GM19324 (cell line): Measurements from ENCODE around the gene IGSF9B.
"Not testable (repeated sequence)": the region's sequence is repeated elsewhere in the genome, so short reads cannot be mapped to it uniquely, and the experiment has no call there.

Experiments used
- ATAC-seq: cut with Tn5 transposase; IDR thresholded peaks from one replicate; pipeline ENCODE4 v1.9.1; 2021; ENCODE audit warnings: mild to moderate bottlenecking, moderate library complexity; ENCODE audit not compliant: unreplicated experiment, low FRiP score

IGSF9B gene, protein sequence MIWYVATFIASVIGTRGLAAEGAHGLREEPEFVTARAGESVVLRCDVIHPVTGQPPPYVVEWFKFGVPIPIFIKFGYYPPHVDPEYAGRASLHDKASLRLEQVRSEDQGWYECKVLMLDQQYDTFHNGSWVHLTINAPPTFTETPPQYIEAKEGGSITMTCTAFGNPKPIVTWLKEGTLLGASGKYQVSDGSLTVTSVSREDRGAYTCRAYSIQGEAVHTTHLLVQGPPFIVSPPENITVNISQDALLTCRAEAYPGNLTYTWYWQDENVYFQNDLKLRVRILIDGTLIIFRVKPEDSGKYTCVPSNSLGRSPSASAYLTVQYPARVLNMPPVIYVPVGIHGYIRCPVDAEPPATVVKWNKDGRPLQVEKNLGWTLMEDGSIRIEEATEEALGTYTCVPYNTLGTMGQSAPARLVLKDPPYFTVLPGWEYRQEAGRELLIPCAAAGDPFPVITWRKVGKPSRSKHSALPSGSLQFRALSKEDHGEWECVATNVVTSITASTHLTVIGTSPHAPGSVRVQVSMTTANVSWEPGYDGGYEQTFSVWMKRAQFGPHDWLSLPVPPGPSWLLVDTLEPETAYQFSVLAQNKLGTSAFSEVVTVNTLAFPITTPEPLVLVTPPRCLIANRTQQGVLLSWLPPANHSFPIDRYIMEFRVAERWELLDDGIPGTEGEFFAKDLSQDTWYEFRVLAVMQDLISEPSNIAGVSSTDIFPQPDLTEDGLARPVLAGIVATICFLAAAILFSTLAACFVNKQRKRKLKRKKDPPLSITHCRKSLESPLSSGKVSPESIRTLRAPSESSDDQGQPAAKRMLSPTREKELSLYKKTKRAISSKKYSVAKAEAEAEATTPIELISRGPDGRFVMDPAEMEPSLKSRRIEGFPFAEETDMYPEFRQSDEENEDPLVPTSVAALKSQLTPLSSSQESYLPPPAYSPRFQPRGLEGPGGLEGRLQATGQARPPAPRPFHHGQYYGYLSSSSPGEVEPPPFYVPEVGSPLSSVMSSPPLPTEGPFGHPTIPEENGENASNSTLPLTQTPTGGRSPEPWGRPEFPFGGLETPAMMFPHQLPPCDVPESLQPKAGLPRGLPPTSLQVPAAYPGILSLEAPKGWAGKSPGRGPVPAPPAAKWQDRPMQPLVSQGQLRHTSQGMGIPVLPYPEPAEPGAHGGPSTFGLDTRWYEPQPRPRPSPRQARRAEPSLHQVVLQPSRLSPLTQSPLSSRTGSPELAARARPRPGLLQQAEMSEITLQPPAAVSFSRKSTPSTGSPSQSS (N-terminal part only)

DNA sequence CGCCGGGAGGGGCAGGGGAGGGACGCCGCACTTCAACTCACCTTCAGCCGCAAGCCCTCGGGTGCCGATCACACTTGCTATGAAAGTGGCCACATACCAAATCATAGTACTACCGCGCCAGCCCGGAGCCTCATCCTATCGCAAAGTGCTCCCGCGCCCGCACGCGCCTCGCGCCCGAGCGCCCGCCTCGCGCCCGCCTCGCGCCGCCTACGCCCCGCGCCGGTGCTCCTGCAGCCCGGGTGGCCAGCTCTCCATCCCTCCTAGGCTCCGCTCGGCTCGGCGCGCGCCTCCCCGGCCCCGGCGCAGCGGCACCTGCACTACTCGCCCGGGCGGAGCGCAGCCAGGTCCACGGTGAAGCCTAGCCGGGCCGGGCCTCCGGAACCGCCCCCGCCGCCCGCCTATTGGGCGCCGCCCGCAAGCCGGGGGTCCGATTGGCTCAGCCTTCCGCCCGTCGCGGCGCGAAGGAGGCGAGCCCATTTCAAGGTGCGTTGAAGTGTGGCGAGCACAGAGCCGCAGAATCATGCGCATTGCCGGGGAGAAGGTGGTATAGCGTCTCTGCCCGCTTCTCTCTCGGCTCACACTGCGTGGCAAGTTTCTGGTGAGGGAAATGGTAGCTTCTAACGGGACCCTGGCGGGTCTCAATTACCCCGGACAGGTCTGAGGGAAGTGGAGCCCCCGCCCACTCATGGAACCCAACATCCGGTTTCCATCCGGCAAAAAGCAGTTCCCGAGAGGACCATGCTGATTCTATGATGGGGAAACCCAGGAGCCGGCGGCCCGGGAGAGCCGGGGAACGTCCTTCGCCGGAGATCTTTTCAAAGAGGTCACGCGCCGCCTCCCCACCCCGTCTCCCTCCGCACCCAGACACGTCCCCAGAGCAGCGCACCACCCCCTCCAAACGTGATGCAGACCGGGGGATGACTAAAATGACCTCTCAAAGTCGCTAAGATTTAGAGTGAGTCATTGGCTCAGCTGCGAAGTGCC is at the start of gene IGSF9B:
Gene IGSF9B, minus strand, starts transcription at position 319 of the 984 bp plus-strand sequence. Its CDS starts 214 bp downstream, at position 105.
- ATAC-seq, result peak; percentile 99

DNA sequence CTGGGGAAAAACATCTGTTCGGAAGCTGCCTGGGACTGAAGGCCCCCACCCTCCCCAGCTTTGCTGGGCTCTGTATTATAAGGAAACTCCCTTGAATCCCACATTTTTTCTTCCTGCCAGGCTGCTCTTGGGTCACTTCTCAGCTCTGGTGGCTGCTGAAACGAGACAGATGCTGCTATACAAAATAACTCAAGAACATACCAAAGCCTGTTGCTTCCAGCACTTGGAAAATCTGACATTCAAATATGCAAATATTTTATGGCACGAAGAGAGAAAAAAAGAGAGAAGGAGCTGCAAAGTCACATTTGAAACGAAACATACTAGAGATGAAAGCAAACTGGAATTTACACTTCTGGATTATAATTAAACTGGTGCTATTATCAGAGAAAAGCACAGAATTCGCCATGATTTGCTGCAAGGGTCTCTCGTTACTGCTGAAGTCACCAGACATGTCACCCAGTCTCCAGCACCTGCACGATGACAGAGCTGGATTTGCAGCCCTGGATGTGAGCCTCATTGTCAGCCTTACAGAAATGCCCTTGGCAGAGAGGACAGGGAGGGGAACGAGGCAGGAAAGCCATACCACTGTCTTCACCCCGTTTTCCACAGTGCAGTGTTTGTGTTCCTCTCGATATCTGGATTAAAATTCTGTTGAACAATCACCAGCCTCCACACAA is 47.9 kb upstream of the IGSF9B start:
- ATAC-seq, result no peak

DNA sequence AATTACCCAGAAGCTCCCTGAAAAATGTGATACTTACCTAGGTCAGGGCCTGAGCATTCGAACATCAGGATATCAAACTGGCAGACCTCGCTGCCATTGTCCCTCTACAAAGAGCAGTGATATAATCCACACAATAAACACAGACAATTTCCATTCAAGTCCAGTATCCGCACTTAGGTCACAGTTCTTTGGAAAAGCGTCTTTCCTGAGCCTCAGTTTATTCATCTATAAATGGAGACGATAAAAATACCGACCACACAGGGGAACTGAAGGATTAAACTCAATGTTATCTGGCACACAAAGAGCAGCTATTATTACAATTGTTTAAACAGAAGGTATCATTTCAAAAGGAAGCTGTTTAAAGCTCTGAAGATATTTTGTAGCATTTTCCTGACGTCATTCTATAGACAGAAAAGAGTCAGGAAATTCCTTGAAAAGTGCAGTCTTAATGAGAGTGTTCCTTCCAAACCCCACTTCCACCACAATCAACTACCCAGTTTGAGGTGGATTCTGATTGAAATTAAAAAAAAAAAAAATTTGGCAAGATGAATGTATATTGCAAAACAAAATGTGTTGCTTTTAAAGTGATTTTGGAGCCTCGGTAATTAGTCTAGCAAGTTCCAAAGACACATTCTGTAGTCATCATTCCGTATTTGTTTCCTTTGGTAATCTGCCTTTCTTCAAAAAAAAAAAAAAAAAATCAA is 47.2 kb upstream of the IGSF9B start:
- ATAC-seq, result no peak

DNA sequence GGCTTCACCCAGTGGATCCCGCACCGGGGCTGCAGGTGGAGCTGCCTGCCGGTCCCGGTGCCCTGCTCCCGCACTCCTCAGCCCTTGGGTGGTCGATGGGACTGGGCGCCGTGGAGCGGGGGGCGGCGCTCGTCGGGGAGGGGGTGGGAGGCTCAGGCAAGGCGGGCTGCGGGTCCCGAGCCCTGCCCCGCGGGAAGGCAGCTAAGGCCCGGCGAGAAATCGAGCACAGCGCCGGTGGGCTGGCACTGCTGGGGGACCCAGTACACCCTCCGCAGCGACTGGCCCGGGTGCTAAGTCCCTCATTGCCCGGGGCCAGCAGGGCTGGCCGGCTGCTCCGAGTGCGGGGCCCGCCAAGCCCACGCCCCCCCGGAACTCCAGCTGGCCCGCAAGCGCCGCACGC is 46.1 kb upstream of the IGSF9B start:
- ATAC-seq, result not testable (repeated sequence)

DNA sequence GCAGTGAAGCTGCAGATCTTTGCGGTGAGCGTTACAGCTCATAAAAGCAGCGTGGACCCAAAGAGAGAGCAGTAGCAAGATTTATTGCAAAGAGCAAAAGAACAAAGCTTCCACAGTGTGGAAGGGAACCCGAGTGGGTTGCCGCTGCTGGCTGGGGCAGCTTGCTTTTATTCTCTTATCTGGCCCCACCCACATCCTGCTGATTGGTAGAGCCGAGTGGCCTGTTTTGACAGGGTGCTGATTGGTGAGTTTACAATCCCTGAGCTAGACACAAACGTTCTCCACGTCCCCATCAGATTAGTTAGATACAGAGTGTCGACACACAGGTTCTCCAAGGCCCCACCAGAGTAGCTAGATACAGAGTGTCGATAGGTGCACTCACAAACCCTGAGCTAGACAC is 45.6 kb upstream of the IGSF9B start:
- ATAC-seq, result not testable (repeated sequence)

DNA sequence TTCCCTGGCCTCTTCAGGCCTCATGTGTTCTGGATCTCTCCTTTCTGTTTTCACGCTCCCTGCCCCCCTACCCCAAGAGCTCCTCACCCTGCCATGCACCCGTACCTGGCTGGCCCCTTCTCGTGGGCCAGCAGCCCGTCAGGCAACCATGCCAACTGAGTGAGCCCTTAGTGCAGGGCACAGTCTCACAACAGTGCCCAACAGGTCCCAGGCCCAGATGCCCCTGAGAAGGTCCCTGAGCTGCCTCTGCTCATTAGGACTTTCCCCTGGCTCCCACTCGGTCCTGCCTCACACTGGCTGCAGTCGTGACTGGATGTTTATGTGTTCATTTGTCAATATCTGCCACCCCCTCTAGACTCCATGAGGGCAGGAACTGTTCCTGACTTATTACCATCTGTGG is 44.8 kb upstream of the IGSF9B start:
- ATAC-seq, result no peak

DNA sequence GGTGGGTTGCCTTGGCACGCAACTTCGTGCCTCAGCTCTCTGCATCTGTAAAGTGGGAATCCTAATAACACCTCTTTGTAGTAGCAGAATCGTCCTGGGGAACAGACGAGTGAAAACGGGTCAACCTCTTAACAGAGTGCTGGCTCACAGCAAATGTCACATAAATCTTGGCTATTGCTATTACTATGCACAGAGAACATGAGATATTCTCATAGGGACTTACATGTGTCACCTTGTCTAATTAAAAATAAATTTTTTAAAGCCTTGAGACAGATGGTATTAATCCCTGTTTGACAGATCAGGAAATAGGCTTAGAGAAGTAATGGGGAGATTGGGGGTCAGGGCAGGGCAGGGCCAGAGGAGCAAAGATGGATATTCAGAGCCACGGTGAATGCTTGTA is 44.3 kb upstream of the IGSF9B start:
- no peak for ATAC-seq

DNA sequence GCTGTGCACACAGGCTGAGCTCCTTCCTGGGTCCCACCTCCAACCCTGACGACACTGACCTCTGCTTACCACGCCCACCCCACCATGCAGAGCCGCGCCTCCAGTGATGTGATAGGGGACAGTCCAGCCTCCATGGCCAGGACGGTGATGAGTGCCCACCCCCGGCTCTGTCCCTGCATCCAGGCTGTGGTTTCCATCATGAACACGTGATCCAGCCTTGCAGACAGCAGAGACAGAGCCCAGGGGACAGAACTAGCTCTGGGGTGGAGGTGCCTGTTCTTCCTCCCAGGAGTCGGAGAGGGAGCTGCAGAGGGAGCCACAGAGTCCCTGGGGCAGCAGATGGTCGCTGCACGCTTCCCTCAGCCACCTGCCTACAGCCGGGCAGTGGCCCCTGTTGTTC is 42.6 kb upstream of the IGSF9B start:
- ATAC-seq, result no peak

DNA sequence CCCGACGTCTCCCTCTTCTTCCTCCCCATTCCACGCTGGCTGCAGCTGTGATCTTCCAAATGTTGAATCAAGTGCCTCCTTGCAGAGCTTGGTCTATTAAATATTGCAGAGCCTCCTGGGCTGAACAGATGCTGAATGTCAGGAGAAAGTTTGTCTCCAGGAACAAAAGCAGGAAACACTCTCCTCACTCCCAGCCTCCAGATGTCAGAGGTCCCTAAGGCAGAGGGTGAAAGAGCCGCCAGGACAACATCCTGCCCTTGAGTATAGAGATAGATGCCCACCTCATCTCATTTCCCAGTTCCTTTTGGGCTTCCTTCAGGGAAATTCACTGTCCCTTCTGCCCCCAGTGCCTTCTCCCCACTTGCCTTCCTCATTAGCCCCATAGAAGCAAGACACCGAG is 40.8 kb upstream of the IGSF9B start:
- ATAC-seq, result no peak

DNA sequence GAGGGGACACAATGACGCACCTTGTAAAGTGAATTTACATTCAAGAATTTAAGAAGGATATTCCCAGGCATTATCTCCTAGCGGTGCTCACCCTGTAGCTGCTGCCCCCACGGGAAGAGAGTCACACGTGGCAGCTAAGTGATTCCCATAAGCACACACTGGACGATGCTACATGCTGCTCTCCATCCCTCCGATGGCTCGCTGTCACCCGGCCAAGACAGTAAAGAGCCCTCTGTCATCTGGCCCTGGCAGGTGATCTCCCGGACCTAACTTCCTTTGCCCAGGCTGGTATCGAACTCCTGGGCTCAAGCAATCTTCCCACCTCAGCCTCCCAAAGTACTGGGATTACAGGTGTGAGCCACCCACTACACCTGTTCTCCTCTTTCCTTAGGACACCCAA is 39.9 kb upstream of the IGSF9B start:
- no peak for ATAC-seq

DNA sequence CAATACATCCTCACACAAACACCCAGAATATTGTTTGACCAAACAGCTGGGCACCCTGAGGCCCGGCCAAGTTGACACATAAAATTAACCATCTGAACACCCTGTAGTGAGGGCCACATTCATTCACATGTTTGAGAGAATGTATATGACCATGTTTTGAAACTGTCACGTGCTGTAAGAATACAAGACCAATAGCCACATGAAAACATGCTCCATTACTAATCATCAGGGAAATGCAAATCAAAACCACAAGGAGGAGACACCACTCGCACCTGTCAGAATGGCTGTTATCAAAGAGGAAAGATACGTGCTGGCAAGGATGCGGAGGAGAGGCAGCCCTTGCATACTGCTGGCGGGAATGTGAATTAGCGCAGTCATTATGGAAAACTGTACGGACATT is 38.3 kb upstream of the IGSF9B start:
- no peak for ATAC-seq

DNA sequence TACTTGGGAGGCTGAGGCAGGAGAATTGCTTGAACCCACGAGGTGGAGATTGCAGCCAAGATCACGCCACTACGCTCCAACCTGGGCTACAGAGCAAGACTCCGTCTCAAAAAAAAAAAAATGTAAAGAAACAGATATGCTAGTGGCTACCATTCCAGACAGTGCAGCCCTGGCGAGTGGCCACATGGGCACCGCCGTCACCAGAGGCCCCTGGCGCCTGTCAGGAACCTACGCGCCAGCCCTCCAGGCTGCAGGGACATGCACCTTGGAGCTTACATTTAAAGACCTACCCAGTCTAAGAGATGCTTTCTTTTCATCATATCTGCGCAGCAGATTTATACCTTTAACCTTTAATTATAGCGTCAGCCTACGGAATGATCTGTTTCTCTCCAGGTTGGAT is 37.2 kb upstream of the IGSF9B start:
- no peak for ATAC-seq

DNA sequence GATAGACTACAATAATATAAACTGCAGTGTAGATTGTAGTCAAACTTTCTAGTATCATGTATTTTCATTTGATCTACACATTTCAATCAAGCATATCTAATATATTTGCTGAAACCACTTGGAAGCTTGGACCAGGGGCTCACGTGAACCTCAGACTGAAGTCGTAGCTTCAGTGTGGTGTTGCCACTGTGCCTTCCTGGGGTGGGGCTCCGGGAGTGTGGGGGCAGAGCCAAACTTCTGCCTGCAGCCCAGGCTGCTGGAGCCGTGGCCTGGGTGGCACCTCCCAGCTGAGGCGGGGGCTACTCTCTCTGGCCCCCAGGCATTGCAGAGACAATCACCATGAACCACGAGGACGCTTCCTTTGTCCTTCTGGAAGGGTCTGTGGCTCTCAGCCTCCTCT is 36.3 kb upstream of the IGSF9B start:
- no peak for ATAC-seq

DNA sequence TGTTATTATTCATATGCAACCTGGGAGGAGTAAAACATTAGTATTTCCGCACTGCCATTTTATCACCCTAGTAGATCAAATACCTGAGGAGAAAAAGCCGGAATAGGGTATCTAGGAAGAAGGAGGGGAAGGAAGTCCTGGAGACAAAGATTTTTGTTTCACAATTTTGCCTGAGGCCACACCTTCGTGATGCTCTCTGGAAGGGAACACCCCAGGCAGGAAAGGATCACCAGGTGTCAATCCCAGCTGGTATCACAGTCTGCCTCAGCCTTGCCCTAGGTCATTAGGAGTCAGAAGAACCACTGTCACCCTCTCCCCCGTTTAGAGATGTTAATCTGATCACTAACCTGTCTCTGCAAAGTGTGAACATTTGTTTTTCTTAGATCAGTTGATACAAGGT is 35.4 kb upstream of the IGSF9B start:
- ATAC-seq, result no peak

DNA sequence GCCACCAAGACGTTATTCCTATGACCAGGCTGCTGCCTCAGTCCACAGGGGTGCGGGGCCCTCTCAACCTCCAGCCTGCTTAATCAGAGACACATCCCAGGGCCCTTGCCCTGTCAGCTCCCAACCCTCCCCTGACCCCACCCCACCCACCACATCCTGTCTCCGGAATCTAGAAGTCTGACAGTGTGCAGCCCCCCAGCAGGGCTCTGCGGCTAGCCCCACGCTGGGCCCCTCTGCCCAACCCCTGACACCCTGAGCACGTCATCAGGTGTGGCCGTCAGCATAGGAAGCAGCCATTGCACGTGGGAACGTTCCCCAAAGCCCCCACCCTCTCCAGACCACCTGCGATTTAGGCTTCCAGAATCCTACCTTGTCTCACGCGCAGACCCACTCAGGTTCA is 34.3 kb upstream of the IGSF9B start:
- ATAC-seq, result no peak

DNA sequence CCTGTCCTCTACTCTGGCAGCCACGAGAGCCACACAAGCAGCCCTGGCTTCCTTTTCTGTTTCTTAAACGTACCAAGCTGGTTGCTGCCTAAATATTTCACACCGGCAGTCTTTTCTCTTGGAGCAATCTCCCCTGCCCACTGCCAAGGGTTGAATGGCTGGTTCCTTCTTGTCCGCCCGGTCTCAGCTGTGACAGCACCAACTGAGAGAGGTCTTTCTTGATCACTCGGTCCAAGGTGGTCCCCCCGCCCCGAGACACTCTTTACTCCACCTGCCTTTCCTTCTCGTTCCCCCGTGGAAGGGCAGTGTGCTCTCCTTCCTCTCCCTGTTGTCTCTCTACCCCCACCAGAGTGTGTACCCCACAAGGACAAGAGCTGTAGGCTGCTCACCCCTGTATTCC is 33.7 kb upstream of the IGSF9B start:
- ATAC-seq, result no peak

DNA sequence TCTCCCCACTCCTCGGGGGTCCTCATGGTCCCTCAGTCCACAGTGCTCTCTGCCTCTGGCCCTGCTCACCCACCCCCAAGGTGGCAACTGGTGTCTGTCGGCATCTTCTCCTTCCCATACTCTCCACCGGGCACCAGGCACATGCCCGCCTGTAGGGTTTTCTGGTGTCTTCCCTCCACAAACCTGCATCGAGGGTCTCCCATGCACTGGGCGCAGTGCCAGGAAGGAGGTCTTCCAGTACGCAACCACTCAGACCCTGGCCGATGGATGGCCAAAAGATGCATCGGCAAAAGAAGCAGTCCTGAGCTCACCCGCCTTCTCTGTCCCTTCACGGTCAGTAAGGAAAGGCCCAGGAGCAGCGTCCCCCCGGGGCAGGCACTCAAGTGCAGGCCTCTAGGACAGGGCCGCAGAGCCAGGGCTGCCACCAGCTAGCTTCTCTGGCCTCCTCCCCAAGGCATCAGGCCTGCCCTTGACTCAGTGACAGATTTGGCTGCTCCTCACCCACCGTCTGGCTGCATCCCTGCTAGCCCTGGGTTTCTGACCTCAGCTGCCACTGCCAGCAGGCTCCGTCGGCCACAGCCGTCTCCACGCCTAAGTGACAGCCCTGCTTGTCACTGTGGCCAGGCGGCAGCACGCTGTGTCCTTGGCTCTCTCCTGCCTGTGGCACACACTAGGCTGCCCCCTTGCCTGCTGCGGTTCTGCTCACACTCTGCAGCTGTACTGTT is 32.1 kb upstream of the IGSF9B start:
- no peak for ATAC-seq

DNA sequence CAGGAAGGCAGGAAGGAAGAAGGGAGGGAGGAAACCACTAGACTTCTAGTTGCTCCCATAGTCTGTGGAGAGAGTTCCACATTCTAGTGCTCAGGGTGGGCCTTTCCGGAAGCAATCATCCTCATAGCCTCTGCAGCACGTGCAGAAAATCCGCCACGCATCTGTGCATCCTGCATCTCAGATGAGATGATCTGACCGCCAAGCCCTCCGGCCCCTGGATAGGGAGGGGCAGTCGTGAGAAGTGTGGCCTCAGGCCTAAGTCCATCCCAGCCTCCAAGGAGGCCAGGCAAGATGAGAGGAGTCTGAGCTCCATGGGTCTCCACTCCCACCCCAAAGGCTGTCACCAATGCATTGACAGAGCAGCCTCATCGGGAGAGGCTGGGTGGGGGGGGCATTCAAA is 30.4 kb upstream of the IGSF9B start:
- no peak for ATAC-seq
